Mesenchymal stem cell (in vitro differentiated cells and primary cell): ENCODE measurements around the gene NDUFS6.

Experiments used
- DNase-seq: peaks from one replicate; pipeline ENCODE4 v3.0.0-alpha.2; 2013
- H2AFZ ChIP-seq: one replicate; pipeline ENCODE4 v1.6.1; 2013; ENCODE audit warnings: low read depth, mild to moderate bottlenecking, control low read depth, inconsistent platforms, low read length, moderate library complexity
- H2AK5ac ChIP-seq: 2 replicates; pipeline ENCODE4 v1.6.1; 2013; ENCODE audit warnings: low read length, moderate library complexity, mild to moderate bottlenecking, inconsistent platforms; ENCODE audit not compliant: severe bottlenecking
- H2BK120ac ChIP-seq: one replicate; pipeline ENCODE4 v1.6.1; 2013; ENCODE audit warnings: low read depth, mild to moderate bottlenecking, inconsistent platforms, low read length, moderate library complexity
- H2BK12ac ChIP-seq, 2 experiments: one replicate each; pipeline ENCODE4 v1.6.1; 2013; ENCODE audit warnings: inconsistent platforms in 2 of 2, low read length in 2 of 2, mild to moderate bottlenecking in 2 of 2, moderate library complexity in 2 of 2, control low read depth in 1 of 2
- H2BK15ac ChIP-seq: one replicate; pipeline ENCODE4 v1.6.1; 2013; ENCODE audit warnings: mild to moderate bottlenecking, low read depth, inconsistent platforms; ENCODE audit not compliant: poor library complexity, severe bottlenecking
- H2BK5ac ChIP-seq: 2 replicates; pipeline ENCODE4 v1.6.1; 2013; ENCODE audit warnings: low read depth, mild to moderate bottlenecking, low read length, control low read depth, inconsistent platforms; ENCODE audit not compliant: poor library complexity, severe bottlenecking
- H3K14ac ChIP-seq, 2 experiments: one replicate each; pipeline ENCODE4 v1.6.1; 2013; ENCODE audit warnings: inconsistent platforms in 2 of 2, low read length in 2 of 2, control low read depth in 1 of 2, mild to moderate bottlenecking in 1 of 2, moderate library complexity in 1 of 2
- H3K18ac ChIP-seq, 2 experiments: one replicate each; pipeline ENCODE4 v1.6.1; 2013; ENCODE audit warnings: inconsistent platforms in 2 of 2, low read length in 2 of 2, control low read depth in 1 of 2, low read depth in 1 of 2, mild to moderate bottlenecking in 1 of 2
- H3K23ac ChIP-seq, 2 experiments: one replicate each; pipeline ENCODE4 v1.6.1; 2013; ENCODE audit warnings: inconsistent platforms in 2 of 2, low read length in 2 of 2, mild to moderate bottlenecking in 2 of 2, moderate library complexity in 2 of 2, control low read depth in 1 of 2
- H3K27ac ChIP-seq: 2 replicates; pipeline ENCODE4 v1.5.1; 2013; ENCODE audit warnings: mild to moderate bottlenecking, moderate library complexity, low read length, control low read depth, inconsistent platforms; ENCODE audit not compliant: poor library complexity, severe bottlenecking
- H3K27me3 ChIP-seq, 2 experiments: 2 replicates each; pipeline versions ENCODE4 v1.6.1 to v1.7.0; 2013; ENCODE audit warnings: low read length in 2 of 2, mild to moderate bottlenecking in 2 of 2, moderate library complexity in 2 of 2, control low read depth in 1 of 2, inconsistent platforms in 1 of 2; ENCODE audit not compliant: control insufficient read depth in 1 of 2, insufficient read depth in 1 of 2
- H3K36me3 ChIP-seq, 2 experiments: 2 replicates each; pipeline versions ENCODE4 v1.6.1 to v1.7.0; 2013; ENCODE audit warnings: low read length in 2 of 2, control low read depth in 1 of 2, inconsistent platforms in 1 of 2, low read depth in 1 of 2, mild to moderate bottlenecking in 1 of 2; ENCODE audit not compliant: insufficient read depth in 2 of 2, control insufficient read depth in 1 of 2
- H3K4ac ChIP-seq, 2 experiments: one replicate each; pipeline ENCODE4 v1.6.1; 2013; ENCODE audit warnings: inconsistent platforms in 2 of 2, low read length in 2 of 2, mild to moderate bottlenecking in 2 of 2, moderate library complexity in 2 of 2, control low read depth in 1 of 2, low read depth in 1 of 2
- H3K4me1 ChIP-seq: 2 replicates; pipeline ENCODE4 v1.6.1; 2013; ENCODE audit warnings: low read depth, low read length, control low read depth; ENCODE audit not compliant: control insufficient read depth, insufficient read depth
- H3K4me2 ChIP-seq: 2 replicates; pipeline ENCODE4 v1.6.1; 2013; ENCODE audit warnings: low read length, mild to moderate bottlenecking, inconsistent platforms; ENCODE audit not compliant: poor library complexity, severe bottlenecking
- H3K4me3 ChIP-seq, 2 experiments: 2 replicates each; pipeline versions ENCODE4 v1.5.1 to v1.7.0; 2013; ENCODE audit warnings: low read length in 2 of 2, mild to moderate bottlenecking in 2 of 2, control low read depth in 1 of 2, low read depth in 1 of 2; ENCODE audit not compliant: insufficient read depth in 1 of 2
- H3K79me1 ChIP-seq: replicated peaks from 2 replicates; pipeline ENCODE4 v1.6.1; 2013; ENCODE audit warnings: mild to moderate bottlenecking, control low read depth, low read length, inconsistent platforms; ENCODE audit not compliant: poor library complexity, severe bottlenecking
- H3K9ac ChIP-seq: 2 replicates; pipeline ENCODE4 v1.7.0; 2013; ENCODE audit warnings: mild to moderate bottlenecking, low read length, moderate library complexity
- H3K9me3 ChIP-seq: 2 replicates; pipeline ENCODE4 v1.7.0; 2013; ENCODE audit warnings: mild to moderate bottlenecking, low read length; ENCODE audit not compliant: control insufficient read depth
- H4K8ac ChIP-seq: one replicate; pipeline ENCODE4 v1.6.1; 2013; ENCODE audit warnings: inconsistent platforms, mild to moderate bottlenecking, low read length, moderate library complexity
- H4K91ac ChIP-seq: one replicate; pipeline ENCODE4 v1.6.1; 2013; ENCODE audit warnings: mild to moderate bottlenecking, low read length, inconsistent platforms
- WGBS: methylation state at CpG from one replicate; pipeline ENCODE4 v1.1.7; 2013; ENCODE audit warnings: mixed read lengths; 5-methylcytosine and 5-hydroxymethylcytosine counted together

The NDUFS6 gene

DNA sequence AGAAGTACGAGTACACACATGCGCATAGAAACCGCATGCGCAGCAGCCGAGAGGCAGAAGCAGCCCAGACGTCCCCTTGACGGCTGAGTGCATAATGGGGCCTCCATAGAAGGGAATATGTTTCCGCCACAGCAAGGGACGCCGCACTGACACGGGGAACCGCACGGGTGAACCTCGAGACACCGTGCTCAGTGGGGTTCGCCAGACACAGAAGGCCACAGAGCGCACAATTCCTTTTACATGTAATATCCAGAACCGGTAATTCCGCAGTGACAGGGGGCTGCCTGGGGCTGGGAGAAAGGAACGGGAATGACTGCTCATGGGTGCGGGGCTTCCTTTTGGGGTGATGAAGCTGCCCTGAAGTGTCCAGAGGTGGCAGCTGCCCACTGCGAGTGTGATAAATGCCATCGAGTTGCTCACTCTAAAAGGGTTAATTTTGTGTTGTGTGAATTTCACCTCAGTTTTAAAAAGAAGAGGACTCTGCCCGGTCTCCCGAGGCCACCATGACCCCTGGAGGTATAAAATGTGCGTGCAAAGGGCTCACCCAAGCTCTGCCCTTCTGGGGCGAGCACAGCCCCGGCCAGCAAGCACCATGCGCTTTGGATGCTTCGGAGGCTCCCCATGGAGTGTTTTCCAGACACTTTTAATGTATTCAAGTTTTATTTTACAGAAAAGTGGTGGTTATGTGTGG lies 31.3 kb upstream of the NDUFS6 start:
- no peak overlapping the region for H3K23ac ChIP-seq
- H3K18ac ChIP-seq = no peak overlapping the region
- no peak overlapping the region for H3K27ac ChIP-seq
- no peak overlapping the region for H2BK15ac ChIP-seq
- no peak overlapping the region for H4K91ac ChIP-seq
- H3K14ac ChIP-seq = peak overlapping the region in 1 of 2 experiments; percentile 29
- H2AFZ ChIP-seq = no peak overlapping the region
- H3K4me1 ChIP-seq = peaks cover 1% of the 10 kb centered on the region
- H3K9me3 ChIP-seq = no peaks in the 10 kb centered on the region
- no peak overlapping the region for H2BK12ac ChIP-seq
- peaks cover 35 to 48% of the 10 kb centered on the region in 2 experiments for H3K27me3 ChIP-seq
- no peak overlapping the region for H3K4me2 ChIP-seq
- H3K36me3 ChIP-seq = no peaks in the 10 kb centered on the region
- no peak overlapping the region for H4K8ac ChIP-seq
- no peak overlapping the region for H3K4ac ChIP-seq
- H3K79me1 ChIP-seq = no peaks in the 10 kb centered on the region
- H2BK5ac ChIP-seq = no peak overlapping the region
- WGBS = 90% methylated on average over 30 of the region's 30 CpGs
- no peak for DNase-seq
- H2BK120ac ChIP-seq = no peak overlapping the region
- no peak overlapping the region for H3K9ac ChIP-seq
- no peak overlapping the region for H2AK5ac ChIP-seq
- no peak overlapping the region for H3K4me3 ChIP-seq

DNA sequence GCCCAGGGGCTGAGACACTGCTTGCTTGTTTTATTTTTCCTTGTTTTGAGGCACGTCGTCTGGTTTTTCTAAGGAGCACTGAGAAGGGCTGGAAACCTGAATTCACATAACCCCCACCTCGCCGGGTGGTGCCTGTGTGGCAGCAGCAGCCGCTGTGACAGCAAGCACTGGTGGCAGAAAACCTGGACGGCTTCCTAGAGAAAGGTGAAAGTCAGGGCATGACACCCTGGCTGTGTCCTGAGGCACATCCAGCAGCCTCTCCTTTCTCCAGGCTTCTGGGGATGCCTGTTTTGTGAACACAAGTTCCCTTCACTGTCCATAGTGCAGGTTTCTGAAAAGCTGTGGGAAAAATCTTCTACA lies 30.8 kb upstream of the NDUFS6 start:
- Histone ChIP-seq H3K4me1 (peaks cover 1% of the 10 kb centered on the region), H3K23ac (no peak overlapping the region), H4K8ac (no peak overlapping the region), H3K27ac (no peak overlapping the region), H2BK12ac (no peak overlapping the region), H2BK5ac (no peak overlapping the region), H3K36me3 (no peaks in the 10 kb centered on the region), H2AFZ (no peak overlapping the region), H3K9me3 (no peaks in the 10 kb centered on the region), H3K79me1 (no peaks in the 10 kb centered on the region), H3K4ac (no peak overlapping the region), H2AK5ac (no peak overlapping the region), H3K27me3 (peaks cover 33 to 43% of the 10 kb centered on the region in 2 experiments), H3K4me2 (no peak overlapping the region), H2BK120ac (no peak overlapping the region), H3K4me3 (no peak overlapping the region), H3K14ac (no peak overlapping the region), H4K91ac (no peak overlapping the region), H3K18ac (no peak overlapping the region), H2BK15ac (no peak overlapping the region), H3K9ac (no peak overlapping the region)
- no peak for DNase-seq
- WGBS = 80% methylated on average over 6 of the region's 6 CpGs

DNA sequence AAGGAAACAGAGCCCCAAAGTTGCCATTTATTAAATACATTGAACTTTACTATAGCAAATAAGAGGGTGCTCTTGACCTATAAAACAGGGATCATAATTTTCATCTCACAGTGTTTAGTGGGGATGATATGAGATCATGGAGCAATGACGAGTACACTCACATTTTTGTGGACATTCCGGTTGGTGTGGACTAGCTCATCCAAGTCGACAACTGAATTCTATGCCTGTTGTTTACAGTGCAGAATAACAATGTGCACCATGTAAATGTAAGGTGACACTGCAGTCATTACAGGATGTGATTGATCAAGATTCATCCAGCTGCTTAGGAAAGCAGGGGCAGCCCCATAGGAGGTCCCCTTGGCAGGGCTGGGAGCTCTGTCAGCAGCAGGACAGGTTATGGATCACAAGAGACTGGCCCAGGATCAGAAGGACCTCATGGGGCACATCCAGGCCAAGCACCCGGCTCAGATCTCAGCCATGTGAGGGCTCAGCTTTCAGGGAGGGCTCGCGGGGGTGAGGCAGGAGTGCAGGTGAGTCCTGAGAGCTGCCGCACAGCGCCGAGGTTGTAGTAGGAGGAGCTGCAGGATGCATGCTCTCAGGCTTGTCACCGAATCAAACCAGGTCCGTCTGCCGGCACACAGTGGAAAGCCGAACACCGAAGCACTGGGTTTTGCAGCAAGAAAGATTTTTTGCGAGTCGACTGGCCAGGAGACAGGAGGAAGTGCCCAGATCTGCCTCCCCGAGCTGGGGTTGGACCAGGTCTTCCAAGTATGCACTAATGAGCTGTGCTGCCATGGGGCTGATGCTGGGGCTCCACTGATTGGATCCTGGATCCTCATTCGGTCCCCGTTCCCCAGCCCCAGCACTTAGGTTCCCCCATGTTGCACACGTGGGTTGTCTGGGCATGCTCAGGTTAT lies 29.8 kb upstream of the NDUFS6 start:
- no peak overlapping the region for H3K4me2 ChIP-seq
- WGBS = 84% methylated on average over 20 of the region's 20 CpGs
- no peak overlapping the region for H2BK15ac ChIP-seq
- no peak overlapping the region for H3K18ac ChIP-seq
- H3K4me1 ChIP-seq = peaks cover 1% of the 10 kb centered on the region
- H2AFZ ChIP-seq = no peak overlapping the region
- no peak overlapping the region for H4K91ac ChIP-seq
- no peaks in the 10 kb centered on the region for H3K36me3 ChIP-seq
- no peak overlapping the region for H2AK5ac ChIP-seq
- no peak overlapping the region for H3K4ac ChIP-seq
- no peaks in the 10 kb centered on the region for H3K79me1 ChIP-seq
- H4K8ac ChIP-seq = no peak overlapping the region
- no peak overlapping the region for H2BK5ac ChIP-seq
- DNase-seq = no peak
- H3K14ac ChIP-seq = no peak overlapping the region
- no peaks in the 10 kb centered on the region for H3K9me3 ChIP-seq
- H2BK120ac ChIP-seq = no peak overlapping the region
- peaks cover 31 to 36% of the 10 kb centered on the region in 2 experiments for H3K27me3 ChIP-seq
- no peak overlapping the region for H2BK12ac ChIP-seq
- H3K27ac ChIP-seq = no peak overlapping the region
- no peak overlapping the region for H3K4me3 ChIP-seq
- H3K9ac ChIP-seq = no peak overlapping the region
- H3K23ac ChIP-seq = no peak overlapping the region

DNA sequence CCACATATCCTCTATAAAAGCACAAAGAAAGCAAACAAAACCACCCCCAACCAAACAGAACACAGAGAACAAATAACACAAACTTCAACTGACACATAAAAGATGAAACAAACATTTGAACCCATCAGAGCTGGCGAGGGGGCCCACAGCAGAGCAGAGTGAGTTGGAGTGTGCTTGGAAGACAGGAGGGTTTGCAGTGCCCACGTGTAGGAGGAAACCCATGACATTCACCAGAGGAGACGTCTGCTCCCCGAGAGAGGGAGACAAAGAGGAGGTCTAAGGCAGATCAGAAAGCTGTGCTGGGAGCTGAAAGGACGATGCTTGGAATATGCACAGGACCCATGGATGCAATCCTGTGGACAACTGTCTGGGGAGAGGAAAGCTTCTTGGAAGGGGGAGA lies 28.6 kb upstream of the NDUFS6 start:
- Histone ChIP-seq H3K14ac (no peak overlapping the region), H3K9me3 (no peaks in the 10 kb centered on the region), H2BK15ac (no peak overlapping the region), H2AK5ac (no peak overlapping the region), H3K27ac (no peak overlapping the region), H2BK5ac (no peak overlapping the region), H3K4me3 (no peak overlapping the region), H2BK12ac (no peak overlapping the region), H2BK120ac (no peak overlapping the region), H3K4me2 (no peak overlapping the region), H3K4me1 (no peaks in the 10 kb centered on the region), H3K18ac (no peak overlapping the region), H3K36me3 (no peaks in the 10 kb centered on the region), H2AFZ (no peak overlapping the region), H3K9ac (no peak overlapping the region), H4K8ac (no peak overlapping the region), H3K79me1 (no peaks in the 10 kb centered on the region), H4K91ac (no peak overlapping the region), H3K23ac (no peak overlapping the region), H3K27me3 (peaks cover 33 to 37% of the 10 kb centered on the region in 2 experiments), H3K4ac (no peak overlapping the region)
- 52% methylated on average over 5 of the region's 5 CpGs for WGBS
- peak; percentile 8 for DNase-seq
